Neural cell (in vitro differentiated cells): ENCODE results near the gene LRP1.

Experiments used
- POLR2AphosphoS5 ChIP-seq: IDR thresholded peaks from 2 replicates; pipeline ENCODE4 v1.6.1; 2012
- SMC3 ChIP-seq: fragments of 450-650 bp; conservative IDR thresholded peaks from 2 replicates; pipeline ENCODE4 v1.6.1; 2014; ENCODE audit warnings: antibody characterized with exemption, mild to moderate bottlenecking, moderate library complexity; ENCODE audit not compliant: poor library complexity
- TF ChIP-seq, protein P1 (sequence below): IDR thresholded peaks from 2 replicates; pipeline ENCODE4 v1.6.1; 2012; ENCODE audit warnings: borderline replicate concordance
- TF ChIP-seq, protein P2 (sequence below): fragments of 450-650 bp; IDR thresholded peaks from 2 replicates; pipeline ENCODE4 v1.5.1; 2014; ENCODE audit warnings: antibody characterized with exemption, mild to moderate bottlenecking, moderate library complexity; ENCODE audit not compliant: poor library complexity, severe bottlenecking

DNA sequence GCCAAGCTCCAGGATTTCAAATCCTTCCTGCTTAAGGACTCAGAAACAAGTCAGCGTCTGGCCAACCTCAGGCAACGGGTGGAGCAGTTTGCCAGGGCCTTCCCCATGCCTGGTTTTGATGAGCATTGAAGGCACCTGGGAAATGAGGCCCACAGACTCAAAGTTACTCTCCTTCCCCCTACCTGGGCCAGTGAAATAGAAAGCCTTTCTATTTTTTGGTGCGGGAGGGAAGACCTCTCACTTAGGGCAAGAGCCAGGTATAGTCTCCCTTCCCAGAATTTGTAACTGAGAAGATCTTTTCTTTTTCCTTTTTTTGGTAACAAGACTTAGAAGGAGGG is 105.9 kb downstream of the LRP1 start:
- no peak for TF ChIP-seq POLR2AphosphoS5
- TF ChIP-seq, protein P1, sequence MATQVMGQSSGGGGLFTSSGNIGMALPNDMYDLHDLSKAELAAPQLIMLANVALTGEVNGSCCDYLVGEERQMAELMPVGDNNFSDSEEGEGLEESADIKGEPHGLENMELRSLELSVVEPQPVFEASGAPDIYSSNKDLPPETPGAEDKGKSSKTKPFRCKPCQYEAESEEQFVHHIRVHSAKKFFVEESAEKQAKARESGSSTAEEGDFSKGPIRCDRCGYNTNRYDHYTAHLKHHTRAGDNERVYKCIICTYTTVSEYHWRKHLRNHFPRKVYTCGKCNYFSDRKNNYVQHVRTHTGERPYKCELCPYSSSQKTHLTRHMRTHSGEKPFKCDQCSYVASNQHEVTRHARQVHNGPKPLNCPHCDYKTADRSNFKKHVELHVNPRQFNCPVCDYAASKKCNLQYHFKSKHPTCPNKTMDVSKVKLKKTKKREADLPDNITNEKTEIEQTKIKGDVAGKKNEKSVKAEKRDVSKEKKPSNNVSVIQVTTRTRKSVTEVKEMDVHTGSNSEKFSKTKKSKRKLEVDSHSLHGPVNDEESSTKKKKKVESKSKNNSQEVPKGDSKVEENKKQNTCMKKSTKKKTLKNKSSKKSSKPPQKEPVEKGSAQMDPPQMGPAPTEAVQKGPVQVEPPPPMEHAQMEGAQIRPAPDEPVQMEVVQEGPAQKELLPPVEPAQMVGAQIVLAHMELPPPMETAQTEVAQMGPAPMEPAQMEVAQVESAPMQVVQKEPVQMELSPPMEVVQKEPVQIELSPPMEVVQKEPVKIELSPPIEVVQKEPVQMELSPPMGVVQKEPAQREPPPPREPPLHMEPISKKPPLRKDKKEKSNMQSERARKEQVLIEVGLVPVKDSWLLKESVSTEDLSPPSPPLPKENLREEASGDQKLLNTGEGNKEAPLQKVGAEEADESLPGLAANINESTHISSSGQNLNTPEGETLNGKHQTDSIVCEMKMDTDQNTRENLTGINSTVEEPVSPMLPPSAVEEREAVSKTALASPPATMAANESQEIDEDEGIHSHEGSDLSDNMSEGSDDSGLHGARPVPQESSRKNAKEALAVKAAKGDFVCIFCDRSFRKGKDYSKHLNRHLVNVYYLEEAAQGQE: no peak
- no peak for TF ChIP-seq SMC3
- TF ChIP-seq, protein P2, sequence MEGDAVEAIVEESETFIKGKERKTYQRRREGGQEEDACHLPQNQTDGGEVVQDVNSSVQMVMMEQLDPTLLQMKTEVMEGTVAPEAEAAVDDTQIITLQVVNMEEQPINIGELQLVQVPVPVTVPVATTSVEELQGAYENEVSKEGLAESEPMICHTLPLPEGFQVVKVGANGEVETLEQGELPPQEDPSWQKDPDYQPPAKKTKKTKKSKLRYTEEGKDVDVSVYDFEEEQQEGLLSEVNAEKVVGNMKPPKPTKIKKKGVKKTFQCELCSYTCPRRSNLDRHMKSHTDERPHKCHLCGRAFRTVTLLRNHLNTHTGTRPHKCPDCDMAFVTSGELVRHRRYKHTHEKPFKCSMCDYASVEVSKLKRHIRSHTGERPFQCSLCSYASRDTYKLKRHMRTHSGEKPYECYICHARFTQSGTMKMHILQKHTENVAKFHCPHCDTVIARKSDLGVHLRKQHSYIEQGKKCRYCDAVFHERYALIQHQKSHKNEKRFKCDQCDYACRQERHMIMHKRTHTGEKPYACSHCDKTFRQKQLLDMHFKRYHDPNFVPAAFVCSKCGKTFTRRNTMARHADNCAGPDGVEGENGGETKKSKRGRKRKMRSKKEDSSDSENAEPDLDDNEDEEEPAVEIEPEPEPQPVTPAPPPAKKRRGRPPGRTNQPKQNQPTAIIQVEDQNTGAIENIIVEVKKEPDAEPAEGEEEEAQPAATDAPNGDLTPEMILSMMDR: no peak
